Measurements from ENCODE around the gene EVA1C. TPM values are rescaled to one million over a fixed set of nuclear protein-coding genes. Genes with fewer than 3 reads are reported as not detected.
"Not testable (repeated sequence)": the region's sequence is repeated elsewhere in the genome, so short reads cannot be mapped to it uniquely, and the experiment has no call there.

EVA1C gene
- total RNA-seq, 1 donor from 2014 or later, result 8.2 TPM

GRCh38 chr21:32448803-32449594, 36.5 kb downstream of the EVA1C start:
- H3K27ac Mint-ChIP-seq, result no peak overlapping the region
- H3K4me1 Mint-ChIP-seq, result no peaks in the 10 kb centered on the region
- H3K4me3 Mint-ChIP-seq, result no peak overlapping the region
- peaks cover 1% of the 10 kb centered on the region for H3K9me3 Mint-ChIP-seq
- intact Hi-C loops (cut with micrococcal nuclease), result no loop called here
- H3K27me3 Mint-ChIP-seq, result no peaks in the 10 kb centered on the region
- no peaks in the 10 kb centered on the region for H3K36me3 Mint-ChIP-seq (ENCODE audit: low read depth)
- no peak for DNase-seq

GRCh38 chr21:32450881-32451701, 38.6 kb downstream of the EVA1C start:
- H3K4me1 Mint-ChIP-seq; H3K9me3 Mint-ChIP-seq; H3K36me3 Mint-ChIP-seq (ENCODE audit: low read depth); H3K4me3 Mint-ChIP-seq; intact Hi-C loops (cut with micrococcal nuclease); DNase-seq; H3K27ac Mint-ChIP-seq; H3K27me3 Mint-ChIP-seq: not testable (repeated sequence)

GRCh38 chr21:32452191-32452590, 39.7 kb downstream of the EVA1C start:
- H3K36me3 Mint-ChIP-seq (ENCODE audit: low read depth); H3K27me3 Mint-ChIP-seq; intact Hi-C loops (cut with micrococcal nuclease); H3K27ac Mint-ChIP-seq; DNase-seq; H3K9me3 Mint-ChIP-seq; H3K4me3 Mint-ChIP-seq; H3K4me1 Mint-ChIP-seq: not testable (repeated sequence)

- H3K4me3 Mint-ChIP-seq, result no peak overlapping the region
- intact Hi-C loops (cut with micrococcal nuclease), result no loop called here
- no peaks in the 10 kb centered on the region for H3K4me1 Mint-ChIP-seq
- no peak for DNase-seq
- H3K27me3 Mint-ChIP-seq, result no peaks in the 10 kb centered on the region
- H3K36me3 Mint-ChIP-seq (ENCODE audit: low read depth), result no peaks in the 10 kb centered on the region
- H3K27ac Mint-ChIP-seq, result no peak overlapping the region
- no peaks in the 10 kb centered on the region for H3K9me3 Mint-ChIP-seq
These were observed 40.1 kb downstream of the EVA1C start for GRCh38 chr21:32452641-32453040.

GRCh38 chr21:32455548-32455947, 43.0 kb downstream of the EVA1C start:
- no peaks in the 10 kb centered on the region for H3K9me3 Mint-ChIP-seq
- intact Hi-C loops (cut with micrococcal nuclease), result no loop called here
- H3K36me3 Mint-ChIP-seq (ENCODE audit: low read depth), result no peaks in the 10 kb centered on the region
- no peak overlapping the region for H3K27ac Mint-ChIP-seq
- H3K4me1 Mint-ChIP-seq, result no peaks in the 10 kb centered on the region
- H3K4me3 Mint-ChIP-seq, result no peak overlapping the region
- no peak for DNase-seq
- no peaks in the 10 kb centered on the region for H3K27me3 Mint-ChIP-seq

GRCh38 chr21:32456497-32456918, 44.0 kb downstream of the EVA1C start:
- Mint-ChIP-seq H3K36me3 (ENCODE audit: low read depth) (no peaks in the 10 kb centered on the region), H3K27me3 (no peaks in the 10 kb centered on the region), H3K27ac (no peak overlapping the region), H3K4me1 (no peaks in the 10 kb centered on the region), H3K9me3 (no peaks in the 10 kb centered on the region), H3K4me3 (no peak overlapping the region)
- intact Hi-C loops (cut with micrococcal nuclease), result no loop called here
- no peak for DNase-seq

GRCh38 chr21:32457360-32457840, 44.9 kb downstream of the EVA1C start:
- Mint-ChIP-seq H3K27ac (no peak overlapping the region), H3K36me3 (ENCODE audit: low read depth) (no peaks in the 10 kb centered on the region), H3K4me1 (no peaks in the 10 kb centered on the region), H3K4me3 (no peak overlapping the region), H3K27me3 (no peaks in the 10 kb centered on the region), H3K9me3 (no peaks in the 10 kb centered on the region)
- no peak for DNase-seq
- intact Hi-C loops (cut with micrococcal nuclease), result no loop called here

GRCh38 chr21:32457962-32458361, 45.5 kb downstream of the EVA1C start:
- DNase-seq, result no peak
- H3K4me3 Mint-ChIP-seq, result no peak overlapping the region
- H3K4me1 Mint-ChIP-seq, result no peaks in the 10 kb centered on the region
- H3K36me3 Mint-ChIP-seq (ENCODE audit: low read depth), result no peaks in the 10 kb centered on the region
- H3K9me3 Mint-ChIP-seq, result no peaks in the 10 kb centered on the region
- no peaks in the 10 kb centered on the region for H3K27me3 Mint-ChIP-seq
- intact Hi-C loops (cut with micrococcal nuclease), result no loop called here
- H3K27ac Mint-ChIP-seq, result no peak overlapping the region

- H3K36me3 Mint-ChIP-seq (ENCODE audit: low read depth), result no peaks in the 10 kb centered on the region
- intact Hi-C loops (cut with micrococcal nuclease), result no loop called here
- H3K9me3 Mint-ChIP-seq, result no peaks in the 10 kb centered on the region
- no peaks in the 10 kb centered on the region for H3K4me1 Mint-ChIP-seq
- H3K27ac Mint-ChIP-seq, result no peak overlapping the region
- no peak for DNase-seq
- no peaks in the 10 kb centered on the region for H3K27me3 Mint-ChIP-seq
- H3K4me3 Mint-ChIP-seq, result no peak overlapping the region
These were observed 47.5 kb downstream of the EVA1C start for GRCh38 chr21:32459972-32460371.

GRCh38 chr21:32461503-32461902, 49.0 kb downstream of the EVA1C start:
- Mint-ChIP-seq H3K36me3 (ENCODE audit: low read depth) (no peaks in the 10 kb centered on the region), H3K9me3 (no peaks in the 10 kb centered on the region), H3K27ac (no peak overlapping the region), H3K27me3 (no peaks in the 10 kb centered on the region), H3K4me1 (no peaks in the 10 kb centered on the region), H3K4me3 (no peak overlapping the region)
- no peak for DNase-seq
- intact Hi-C loops (cut with micrococcal nuclease), result no loop called here

GRCh38 chr21:32462564-32462963, 50.1 kb downstream of the EVA1C start:
- H3K36me3 Mint-ChIP-seq (ENCODE audit: low read depth); intact Hi-C loops (cut with micrococcal nuclease); H3K4me1 Mint-ChIP-seq; H3K4me3 Mint-ChIP-seq; H3K9me3 Mint-ChIP-seq; H3K27me3 Mint-ChIP-seq; H3K27ac Mint-ChIP-seq; DNase-seq: not testable (repeated sequence)

GRCh38 chr21:32463367-32463766, 50.9 kb downstream of the EVA1C start:
- intact Hi-C loops (cut with micrococcal nuclease), result no loop called here
- Mint-ChIP-seq H3K36me3 (ENCODE audit: low read depth) (no peaks in the 10 kb centered on the region), H3K27ac (no peak overlapping the region), H3K4me1 (no peaks in the 10 kb centered on the region), H3K9me3 (no peaks in the 10 kb centered on the region), H3K27me3 (no peaks in the 10 kb centered on the region), H3K4me3 (no peak overlapping the region)
- DNase-seq, result no peak

GRCh38 chr21:32463889-32464300, 51.4 kb downstream of the EVA1C start:
- no peak overlapping the region for H3K4me3 Mint-ChIP-seq
- no peaks in the 10 kb centered on the region for H3K9me3 Mint-ChIP-seq
- H3K27me3 Mint-ChIP-seq, result no peaks in the 10 kb centered on the region
- intact Hi-C loops (cut with micrococcal nuclease), result no loop called here
- no peak overlapping the region for H3K27ac Mint-ChIP-seq
- no peaks in the 10 kb centered on the region for H3K36me3 Mint-ChIP-seq (ENCODE audit: low read depth)
- DNase-seq, result no peak
- no peaks in the 10 kb centered on the region for H3K4me1 Mint-ChIP-seq

GRCh38 chr21:32467291-32467690, 54.8 kb downstream of the EVA1C start:
- Mint-ChIP-seq H3K27ac (no peak overlapping the region), H3K9me3 (no peaks in the 10 kb centered on the region), H3K4me1 (no peaks in the 10 kb centered on the region), H3K27me3 (no peaks in the 10 kb centered on the region), H3K4me3 (no peak overlapping the region), H3K36me3 (ENCODE audit: low read depth) (no peaks in the 10 kb centered on the region)
- intact Hi-C loops (cut with micrococcal nuclease), result no loop called here
- no peak for DNase-seq
